Measurements from ENCODE around the gene TRMT2B.

GRCh38 chrX:100995469-100995868 lies 56.4 kb downstream of the TRMT2B start:
- TF ChIP-seq EP300 (conservative IDR thresholded peaks at IDR 0.05; ENCODE audit: poor library complexity, severe bottlenecking): no peak
- no peak for TF ChIP-seq CTCF (IDR thresholded peaks at IDR 0.05; ENCODE audit: poor library complexity, severe bottlenecking)
- no peak for TF ChIP-seq RAD21 (conservative IDR thresholded peaks at IDR 0.05)
- TF ChIP-seq EZH2 (IDR thresholded peaks at IDR 0.05; ENCODE audit: borderline replicate concordance, insufficient read depth, low read length, poor library complexity, severe bottlenecking): no peak
- TF ChIP-seq POLR2AphosphoS5 (IDR thresholded peaks at IDR 0.05): no peak
- no peak for TF ChIP-seq REST (IDR thresholded peaks at IDR 0.05; ENCODE audit: borderline replicate concordance)
- TF ChIP-seq TAF1 (IDR thresholded peaks at IDR 0.05; ENCODE audit: low read depth): no peak
- TF ChIP-seq SMC3 (conservative IDR thresholded peaks at IDR 0.05; ENCODE audit: poor library complexity): no peak

Data from neural cell (in vitro differentiated cells).